Measurements from ENCODE around the gene ARID1B.

ARID1B gene

GRCh38 chr6:156928126-156928525, 150.9 kb downstream of the ARID1B start:
- DNase-seq (ENCODE audit: low read depth): no peak
- no peak for TF ChIP-seq CTCF (IDR thresholded peaks at IDR 0.05; ENCODE audit: control insufficient read depth, insufficient read depth, low read depth, low read length, missing control alignments)
- no peak overlapping the region for H3K4me3 ChIP-seq (ENCODE audit: control insufficient read depth, low read depth, low read length)

- DNase-seq (ENCODE audit: low read depth): no peak
- no peak for TF ChIP-seq CTCF (IDR thresholded peaks at IDR 0.05; ENCODE audit: control insufficient read depth, insufficient read depth, low read depth, low read length, missing control alignments)
- H3K4me3 ChIP-seq (ENCODE audit: control insufficient read depth, low read depth, low read length): no peak overlapping the region
Observed at GRCh38 chr6:156928972-156929371, 151.8 kb downstream of the ARID1B start.

- no peak overlapping the region for H3K4me3 ChIP-seq (ENCODE audit: control insufficient read depth, low read depth, low read length)
- DNase-seq (ENCODE audit: low read depth): no peak
- TF ChIP-seq CTCF (IDR thresholded peaks at IDR 0.05; ENCODE audit: control insufficient read depth, insufficient read depth, low read depth, low read length, missing control alignments): no peak
Observed at GRCh38 chr6:156931283-156931682, 154.1 kb downstream of the ARID1B start.

- H3K4me3 ChIP-seq (ENCODE audit: control insufficient read depth, low read depth, low read length): no peak overlapping the region
- no peak for DNase-seq (ENCODE audit: low read depth)
- no peak for TF ChIP-seq CTCF (IDR thresholded peaks at IDR 0.05; ENCODE audit: control insufficient read depth, insufficient read depth, low read depth, low read length, missing control alignments)
Observed at GRCh38 chr6:156933201-156934068, 156.3 kb downstream of the ARID1B start.

GRCh38 chr6:156934069-156934460, 156.9 kb downstream of the ARID1B start:
- no peak for TF ChIP-seq CTCF (IDR thresholded peaks at IDR 0.05; ENCODE audit: control insufficient read depth, insufficient read depth, low read depth, low read length, missing control alignments)
- no peak for DNase-seq (ENCODE audit: low read depth)
- no peak overlapping the region for H3K4me3 ChIP-seq (ENCODE audit: control insufficient read depth, low read depth, low read length)

- no peak for TF ChIP-seq CTCF (IDR thresholded peaks at IDR 0.05; ENCODE audit: control insufficient read depth, insufficient read depth, low read depth, low read length, missing control alignments)
- no peak for DNase-seq (ENCODE audit: low read depth)
- no peak overlapping the region for H3K4me3 ChIP-seq (ENCODE audit: control insufficient read depth, low read depth, low read length)
Observed at GRCh38 chr6:156935000-156935399, 157.8 kb downstream of the ARID1B start.
